ENCODE data around the gene OR4F3. TPM values are rescaled to one million over a fixed set of nuclear protein-coding genes. Genes with fewer than 3 reads are reported as not detected.
"Not testable (repeated sequence)": the region's sequence is repeated elsewhere in the genome, so short reads cannot be mapped to it uniquely, and the experiment has no call there.

The OR4F3 gene
- 2.1 and 3.0 TPM in 2 replicates for total RNA-seq (2013; cell fraction: nucleolus; rRNA removed)
- total RNA-seq (2014; rRNA removed) = 0.11 TPM in 1 of 2 replicates, not detected in the other
- not detected in 2 replicates for total RNA-seq (2014; rRNA removed; fragmentation: Illumina TruSeq; extraction: Trizol)
- not detected in 2 replicates for total RNA-seq (2021)
- not detected for polyA plus RNA-seq (2011; ENCODE audit: low read depth)
- not detected in 2 replicates for polyA plus RNA-seq (2011; rRNA removed)
- not detected in 2 replicates for polyA plus RNA-seq (2011; cell fraction: cytosol; rRNA removed)
- polyA plus RNA-seq (2011; cell fraction: nucleus; rRNA removed) = 0.32 and 0.33 TPM in 2 replicates
- polyA plus RNA-seq (2012) = not detected in 2 replicates
- polyA plus RNA-seq (2014; fragmentation: Illumina TruSeq; extraction: Trizol) = not detected in 2 replicates
- not detected for polyA plus RNA-seq (2014; fragmentation: Nextera tagmentation; extraction: Ambion mirVana)
- not detected in 2 replicates for polyA plus RNA-seq (2014; rRNA removed)
- not detected for polyA plus RNA-seq (2016; fragmentation: Nextera tagmentation; extraction: Ambion mirVana)
- polyA minus RNA-seq (2011; rRNA and poly(A)+ RNA removed) = 0.66 TPM in 1 of 2 replicates, not detected in the other
- polyA minus RNA-seq (2011; cell fraction: cytosol; rRNA and poly(A)+ RNA removed) = not detected in 2 replicates
- 1.7 and 2.7 TPM in 2 replicates for polyA minus RNA-seq (2011; cell fraction: nucleus; rRNA and poly(A)+ RNA removed)
- Bru-seq, nascent RNA = not detected
- not detected for BruChase-seq, experiment 1, labeled RNA remaining after a 6-hour chase
- not detected for BruChase-seq, experiment 2, labeled RNA remaining after a 2-hour chase
- long read RNA-seq, experiment 1 = 0 reads
- long read RNA-seq, experiment 2 = 0 reads

GRCh38 chr5:181366968-181367367, at the start of gene OR4F3:
Gene OR4F3 (plus strand): TSS chr5:181367268.
- intact Hi-C loops (cut with micrococcal nuclease; ENCODE audit: unreplicated experiment); FAIRE-seq; H3K4me2 ChIP-seq (ENCODE audit: control insufficient read depth, insufficient read depth); SMC1A ChIA-PET (ENCODE audit: uncharacterized antibody, unreplicated experiment); H3K4me1 ChIP-seq (ENCODE audit: control insufficient read depth, insufficient read depth, low read length); CTCF ChIA-PET; H3K36me3 ChIP-seq (ENCODE audit: control insufficient read depth in 2 of 2, insufficient read depth in 2 of 2, low read length in 1 of 2); RAD21 ChIA-PET (ENCODE audit: unreplicated experiment); H3K27me3 ChIP-seq (replicated peaks in 1 of 2; ENCODE audit: control insufficient read depth in 2 of 2, insufficient read depth in 2 of 2, low read length in 1 of 2); H3K9ac ChIP-seq (ENCODE audit: control insufficient read depth, insufficient read depth, low read length); POLR2A ChIA-PET; H3K4me3 ChIP-seq; H3K27ac ChIP-seq (ENCODE audit: control insufficient read depth, insufficient read depth); DNase-seq (ENCODE audit: low read depth, low spot score); in situ Hi-C loops (cut with MboI); ATAC-seq; H2AFZ ChIP-seq (ENCODE audit: control insufficient read depth, low read depth, low read length); BruUV-seq (replicated peaks); H4K20me1 ChIP-seq (ENCODE audit: control insufficient read depth, insufficient read depth); H3K9me3 ChIP-seq (replicated peaks; ENCODE audit: control insufficient read depth, insufficient read depth, low read length); H3K79me2 ChIP-seq (ENCODE audit: control insufficient read depth, insufficient read depth, low read length): not testable (repeated sequence)

Other genes with a start within 250 kb of the OR4F3 start
- 0.05 TPM in 1 of 2 replicates, not detected in the other for gene OR2V1, start 236.1 kb upstream of the OR4F3 start, total RNA-seq (2014; rRNA removed)
- gene OR2V1, start 236.1 kb upstream of the OR4F3 start, total RNA-seq (2014; rRNA removed; fragmentation: Illumina TruSeq; extraction: Trizol) = not detected in 2 replicates
- not detected in 2 replicates for gene OR2V1, start 236.1 kb upstream of the OR4F3 start, total RNA-seq (2021)
- 3.2 and 4.4 TPM in 2 replicates for gene OR2V1, start 236.1 kb upstream of the OR4F3 start, polyA plus RNA-seq (2011; rRNA removed)
- gene OR2V1, start 236.1 kb upstream of the OR4F3 start, polyA plus RNA-seq (2014; fragmentation: Illumina TruSeq; extraction: Trizol) = not detected in 2 replicates
- not detected for gene OR2V1, start 236.1 kb upstream of the OR4F3 start, polyA plus RNA-seq (2014; fragmentation: Nextera tagmentation; extraction: Ambion mirVana)
- gene OR2V1, start 236.1 kb upstream of the OR4F3 start, polyA plus RNA-seq (2014; rRNA removed) = not detected in 2 replicates
- under 1 TPM in 1 of 2 experiments, not detected in 1; 0.20 TPM for gene OR2V1, start 236.1 kb upstream of the OR4F3 start, polyA plus RNA-seq (2016; fragmentation: Nextera tagmentation; extraction: Ambion mirVana)
- gene OR2V2, start 219.7 kb upstream of the OR4F3 start, total RNA-seq (2014; rRNA removed) = not detected in 2 replicates
- not detected in 2 replicates for gene OR2V2, start 219.7 kb upstream of the OR4F3 start, total RNA-seq (2014; rRNA removed; fragmentation: Illumina TruSeq; extraction: Trizol)
- gene OR2V2, start 219.7 kb upstream of the OR4F3 start, total RNA-seq (2021) = not detected in 2 replicates
- gene OR2V2, start 219.7 kb upstream of the OR4F3 start, polyA plus RNA-seq (2011; rRNA removed) = 0.14 and 0.26 TPM in 2 replicates
- 0.11 TPM in 1 of 2 replicates, not detected in the other for gene OR2V2, start 219.7 kb upstream of the OR4F3 start, polyA plus RNA-seq (2014; fragmentation: Illumina TruSeq; extraction: Trizol)
- gene OR2V2, start 219.7 kb upstream of the OR4F3 start, polyA plus RNA-seq (2014; fragmentation: Nextera tagmentation; extraction: Ambion mirVana) = not detected
- gene OR2V2, start 219.7 kb upstream of the OR4F3 start, polyA plus RNA-seq (2014; rRNA removed) = not detected in 2 replicates
- gene OR2V2, start 219.7 kb upstream of the OR4F3 start, polyA plus RNA-seq (2016; fragmentation: Nextera tagmentation; extraction: Ambion mirVana) = not detected
- gene TRIM7, start 162.1 kb upstream of the OR4F3 start, total RNA-seq (2014; rRNA removed) = 0.54 and 1.1 TPM in 2 replicates
- 0.22 and 0.46 TPM in 2 replicates for gene TRIM7, start 162.1 kb upstream of the OR4F3 start, total RNA-seq (2014; rRNA removed; fragmentation: Illumina TruSeq; extraction: Trizol)
- gene TRIM7, start 162.1 kb upstream of the OR4F3 start, total RNA-seq (2021) = 0.38 and 0.96 TPM in 2 replicates
- gene TRIM7, start 162.1 kb upstream of the OR4F3 start, polyA plus RNA-seq (2011; rRNA removed) = 1.6 TPM in 2 replicates
- 0.32 and 0.33 TPM in 2 replicates for gene TRIM7, start 162.1 kb upstream of the OR4F3 start, polyA plus RNA-seq (2014; fragmentation: Illumina TruSeq; extraction: Trizol)
- gene TRIM7, start 162.1 kb upstream of the OR4F3 start, polyA plus RNA-seq (2014; fragmentation: Nextera tagmentation; extraction: Ambion mirVana) = under 1 TPM; 0.02 to 0.20 TPM
- 0.84 and 1.1 TPM in 2 replicates for gene TRIM7, start 162.1 kb upstream of the OR4F3 start, polyA plus RNA-seq (2014; rRNA removed)
- gene TRIM7, start 162.1 kb upstream of the OR4F3 start, polyA plus RNA-seq (2016; fragmentation: Nextera tagmentation; extraction: Ambion mirVana) = 1 to 10 TPM in 1 of 2 experiments, under 1 TPM in 1; 0.44 to 1.3 TPM
- gene TRIM41, start 144.0 kb upstream of the OR4F3 start, total RNA-seq (2014; rRNA removed) = 16.0 and 17.2 TPM in 2 replicates
- 10.5 and 10.6 TPM in 2 replicates for gene TRIM41, start 144.0 kb upstream of the OR4F3 start, total RNA-seq (2014; rRNA removed; fragmentation: Illumina TruSeq; extraction: Trizol)
- 24.6 and 28.9 TPM in 2 replicates for gene TRIM41, start 144.0 kb upstream of the OR4F3 start, total RNA-seq (2021)
- gene TRIM41, start 144.0 kb upstream of the OR4F3 start, polyA plus RNA-seq (2011; rRNA removed) = 14.8 and 17.7 TPM in 2 replicates
- gene TRIM41, start 144.0 kb upstream of the OR4F3 start, polyA plus RNA-seq (2014; fragmentation: Illumina TruSeq; extraction: Trizol) = 9.4 and 10.6 TPM in 2 replicates
- gene TRIM41, start 144.0 kb upstream of the OR4F3 start, polyA plus RNA-seq (2014; fragmentation: Nextera tagmentation; extraction: Ambion mirVana) = 1 to 10 TPM; 1.0 to 3.2 TPM
- gene TRIM41, start 144.0 kb upstream of the OR4F3 start, polyA plus RNA-seq (2014; rRNA removed) = 21.5 and 24.4 TPM in 2 replicates
- 1 to 10 TPM; 5.2 to 5.5 TPM for gene TRIM41, start 144.0 kb upstream of the OR4F3 start, polyA plus RNA-seq (2016; fragmentation: Nextera tagmentation; extraction: Ambion mirVana)
- 6,385 and 6,584 TPM in 2 replicates for gene RACK1, start 123.4 kb upstream of the OR4F3 start, total RNA-seq (2014; rRNA removed)
- gene RACK1, start 123.4 kb upstream of the OR4F3 start, total RNA-seq (2014; rRNA removed; fragmentation: Illumina TruSeq; extraction: Trizol) = 4,111 and 4,251 TPM in 2 replicates
- gene RACK1, start 123.4 kb upstream of the OR4F3 start, total RNA-seq (2021) = 2,742 and 2,873 TPM in 2 replicates
- 2,058 and 4,963 TPM in 2 replicates for gene RACK1, start 123.4 kb upstream of the OR4F3 start, polyA plus RNA-seq (2011; rRNA removed)
- gene RACK1, start 123.4 kb upstream of the OR4F3 start, polyA plus RNA-seq (2014; fragmentation: Illumina TruSeq; extraction: Trizol) = 2,869 and 4,083 TPM in 2 replicates
- gene RACK1, start 123.4 kb upstream of the OR4F3 start, polyA plus RNA-seq (2014; fragmentation: Nextera tagmentation; extraction: Ambion mirVana) = 1,000 to 10,000 TPM; 3,729 to 5,412 TPM
- gene RACK1, start 123.4 kb upstream of the OR4F3 start, polyA plus RNA-seq (2014; rRNA removed) = 5,813 and 5,897 TPM in 2 replicates
- 1,000 to 10,000 TPM; 1,365 to 1,424 TPM for gene RACK1, start 123.4 kb upstream of the OR4F3 start, polyA plus RNA-seq (2016; fragmentation: Nextera tagmentation; extraction: Ambion mirVana)
- gene TRIM52, start 106.1 kb upstream of the OR4F3 start, total RNA-seq (2014; rRNA removed) = 6.5 and 7.1 TPM in 2 replicates
- gene TRIM52, start 106.1 kb upstream of the OR4F3 start, total RNA-seq (2014; rRNA removed; fragmentation: Illumina TruSeq; extraction: Trizol) = 10.1 and 11.5 TPM in 2 replicates
- 8.4 and 8.6 TPM in 2 replicates for gene TRIM52, start 106.1 kb upstream of the OR4F3 start, total RNA-seq (2021)
- gene TRIM52, start 106.1 kb upstream of the OR4F3 start, polyA plus RNA-seq (2011; rRNA removed) = 24.3 and 34.0 TPM in 2 replicates
- 12.4 and 14.7 TPM in 2 replicates for gene TRIM52, start 106.1 kb upstream of the OR4F3 start, polyA plus RNA-seq (2014; fragmentation: Illumina TruSeq; extraction: Trizol)
- gene TRIM52, start 106.1 kb upstream of the OR4F3 start, polyA plus RNA-seq (2014; fragmentation: Nextera tagmentation; extraction: Ambion mirVana) = 1 to 10 TPM; 1.4 to 3.4 TPM
- gene TRIM52, start 106.1 kb upstream of the OR4F3 start, polyA plus RNA-seq (2014; rRNA removed) = 11.6 and 13.4 TPM in 2 replicates
- 1 to 10 TPM; 6.8 to 7.9 TPM for gene TRIM52, start 106.1 kb upstream of the OR4F3 start, polyA plus RNA-seq (2016; fragmentation: Nextera tagmentation; extraction: Ambion mirVana)